ENCODE results near the gene RAPGEF5.

RAPGEF5 gene

DNA sequence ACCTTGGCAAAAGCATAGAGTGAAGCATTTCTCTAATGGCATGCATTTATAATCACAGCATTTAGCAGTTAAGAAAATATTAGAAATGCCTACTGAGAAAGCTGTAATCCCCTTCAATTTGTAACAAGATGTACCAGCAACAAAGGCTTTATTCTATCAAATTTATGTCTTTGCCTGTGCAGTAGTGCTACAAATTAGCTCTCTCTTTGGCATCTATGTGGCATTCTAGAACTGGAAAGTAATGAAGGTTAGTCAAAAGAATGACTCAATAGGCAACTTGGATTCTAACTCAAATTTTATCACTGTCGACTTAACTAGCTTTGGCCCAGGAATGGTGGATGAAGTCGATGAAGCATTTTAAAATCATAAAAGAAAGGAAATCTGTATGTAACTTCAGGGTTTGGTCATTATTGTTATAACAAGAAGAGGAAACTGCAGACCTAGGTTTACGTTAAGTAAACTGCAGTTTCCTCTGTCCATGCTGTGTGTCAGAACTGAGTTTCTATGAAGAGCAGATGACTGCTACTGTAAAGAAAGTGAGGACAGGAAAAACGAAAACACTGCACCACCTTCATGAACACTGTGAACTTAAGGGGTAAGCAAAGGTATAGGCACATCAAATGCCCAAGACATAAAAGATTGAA lies 140.0 kb downstream of the RAPGEF5 start:
- no peak for DNase-seq (ENCODE audit: low spot score)

DNA sequence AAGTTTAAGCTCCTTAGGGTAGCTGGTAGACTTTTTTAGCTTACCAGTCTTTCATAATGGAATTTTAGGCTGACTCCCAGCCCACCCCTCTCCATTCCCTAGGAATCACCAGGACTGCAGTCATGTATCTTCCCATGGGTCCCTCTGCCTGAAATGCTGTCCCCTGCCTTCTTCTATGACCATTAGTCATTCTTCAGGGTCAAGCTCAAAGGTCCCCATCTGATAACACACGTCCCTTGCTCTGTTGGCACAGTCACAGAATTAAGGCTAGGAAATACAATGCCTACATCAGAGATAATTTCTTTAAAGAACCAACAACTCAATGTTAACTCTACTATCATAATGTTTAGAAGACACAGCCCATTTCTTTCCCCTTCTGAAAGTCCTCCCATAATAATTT lies 140.6 kb downstream of the RAPGEF5 start:
- DNase-seq (ENCODE audit: low spot score): no peak

DNA sequence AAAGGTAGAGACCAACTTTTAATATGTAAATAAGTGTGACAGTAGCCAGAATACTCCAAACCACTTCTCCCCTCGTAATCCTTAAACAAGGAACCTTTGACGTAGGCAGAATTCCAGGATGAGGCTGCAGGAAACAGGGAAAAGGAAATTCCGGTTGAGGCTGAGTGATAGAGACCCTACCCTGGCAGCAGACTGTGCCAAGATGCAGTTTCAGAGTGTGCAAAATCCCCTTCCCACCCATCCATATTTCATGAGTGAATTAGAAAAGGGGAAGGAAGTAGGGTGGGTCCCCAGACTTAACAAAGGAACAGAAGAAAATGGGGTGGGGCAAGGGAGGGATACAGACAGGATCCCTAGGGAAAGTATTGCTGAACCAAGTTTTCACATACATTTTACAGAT lies 143.0 kb downstream of the RAPGEF5 start:
- no peak for DNase-seq (ENCODE audit: low spot score)

DNA sequence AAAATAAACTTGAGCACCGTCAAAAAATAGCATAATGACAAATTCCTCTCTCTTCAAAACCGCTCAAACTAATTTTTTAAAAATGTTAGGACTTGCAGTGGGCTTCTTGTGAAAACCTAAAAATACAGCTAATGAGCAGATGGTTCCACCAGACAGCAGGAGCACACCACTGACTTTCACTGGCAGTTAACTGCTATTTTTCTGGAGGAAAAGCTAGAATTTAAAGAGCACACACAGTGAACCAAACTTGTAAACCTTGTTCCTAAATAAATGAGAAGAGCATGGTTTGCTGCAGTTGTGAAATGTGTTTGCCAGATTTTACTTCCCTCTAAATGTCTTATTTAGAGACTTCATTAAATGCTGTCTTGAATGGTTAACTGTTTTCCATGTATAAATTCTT lies 143.9 kb downstream of the RAPGEF5 start:
- no peak for DNase-seq (ENCODE audit: low spot score)

DNA sequence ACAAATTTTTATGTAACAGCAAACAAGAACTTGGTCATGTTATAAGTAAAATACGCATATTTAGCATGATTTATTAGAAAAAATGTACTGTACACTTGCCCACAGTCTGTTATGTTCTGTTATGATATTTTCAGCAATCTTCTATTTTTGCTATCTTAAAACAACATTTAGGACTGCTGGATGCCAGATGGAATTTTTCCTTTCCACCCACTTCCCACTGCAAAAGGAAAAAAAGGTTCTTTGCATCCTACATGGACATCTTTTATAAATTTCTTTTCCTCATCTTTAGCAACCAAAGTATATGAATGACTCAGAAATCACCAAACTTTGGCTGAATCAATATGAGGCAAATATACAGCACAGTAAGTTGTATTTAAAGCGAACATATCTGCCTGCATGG lies 146.0 kb downstream of the RAPGEF5 start:
- no peak for DNase-seq (ENCODE audit: low spot score)

DNA sequence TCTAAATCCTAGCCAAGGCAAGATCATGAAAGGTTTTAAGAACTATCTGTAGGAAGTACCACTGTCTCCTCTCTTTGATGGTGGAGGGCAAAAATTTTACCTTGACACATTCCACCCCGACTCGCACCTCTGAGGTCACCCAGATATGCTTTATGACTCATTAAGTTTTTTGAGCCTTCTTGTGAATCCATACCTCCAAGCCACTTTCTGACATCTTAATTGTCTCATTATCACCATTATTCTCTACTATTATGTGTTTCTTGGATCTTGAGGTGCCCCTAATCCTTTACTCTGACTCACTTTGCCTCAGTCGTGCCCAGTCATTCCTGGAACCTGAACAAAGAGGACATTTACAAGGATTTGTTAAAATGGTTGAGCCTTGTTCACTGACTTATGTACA lies 146.6 kb downstream of the RAPGEF5 start:
- DNase-seq (ENCODE audit: low spot score): no peak

DNA sequence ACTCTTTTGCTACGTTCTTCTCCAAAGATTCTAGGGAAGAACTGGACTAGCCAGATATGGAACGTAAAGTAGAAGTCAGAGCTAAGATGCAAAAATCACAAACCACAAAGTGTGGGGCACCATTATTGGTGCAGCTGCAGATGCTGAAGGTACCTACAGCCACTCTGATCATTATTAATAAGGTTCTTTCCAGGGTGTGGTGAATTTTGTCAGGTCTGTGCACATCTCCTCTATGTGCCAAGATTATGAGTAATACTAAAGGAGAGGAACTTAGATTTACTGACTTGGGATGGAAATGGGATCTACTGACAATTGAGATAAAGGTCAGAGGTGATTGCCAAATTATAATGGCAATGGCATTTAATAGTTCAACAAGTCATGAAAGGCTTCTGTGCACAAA lies 148.2 kb downstream of the RAPGEF5 start:
- no peak for DNase-seq (ENCODE audit: low spot score)

DNA sequence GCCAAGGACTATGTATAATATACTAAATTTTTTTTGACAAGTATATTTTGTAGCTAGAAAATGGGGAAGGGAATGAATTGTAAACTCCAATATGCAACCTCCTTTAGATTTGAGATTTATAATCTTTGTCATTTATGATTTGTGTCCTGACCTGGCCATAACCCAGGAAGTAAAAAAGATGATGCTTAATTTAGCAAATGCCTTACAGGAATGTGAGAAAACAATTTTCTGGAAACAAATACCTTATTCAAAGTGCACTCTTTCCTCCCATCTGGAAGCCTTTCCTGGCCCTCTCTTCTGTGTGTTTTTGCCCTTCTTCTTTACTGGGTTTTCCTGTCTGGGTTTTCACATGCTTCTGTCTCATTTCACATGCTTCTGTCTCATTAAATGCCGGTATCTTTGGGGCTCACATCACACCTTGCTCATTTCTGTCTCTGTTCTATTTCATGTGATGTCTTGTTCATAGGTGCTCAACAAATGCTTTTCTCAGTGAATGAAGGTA lies 149.2 kb downstream of the RAPGEF5 start:
- DNase-seq (ENCODE audit: low spot score): no peak

DNA sequence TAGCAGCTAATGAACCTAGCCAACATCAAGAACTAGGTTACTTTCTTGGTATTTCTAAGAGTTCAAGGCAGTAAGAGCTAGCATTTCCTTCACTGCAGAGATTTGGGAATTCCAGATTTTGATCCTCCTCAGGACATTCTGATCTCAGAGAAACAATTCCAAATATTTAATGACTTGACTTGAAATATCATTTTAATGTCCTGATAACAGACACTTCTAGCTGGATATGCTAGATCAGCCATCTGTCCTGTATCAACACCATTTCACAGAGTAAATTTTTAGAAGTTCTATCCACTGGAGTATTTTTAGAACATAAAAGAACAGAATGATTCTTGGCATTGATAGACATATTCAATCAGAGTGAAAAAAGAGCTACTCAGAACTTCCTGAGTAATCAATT lies 151.3 kb downstream of the RAPGEF5 start:
- DNase-seq (ENCODE audit: low spot score): no peak

DNA sequence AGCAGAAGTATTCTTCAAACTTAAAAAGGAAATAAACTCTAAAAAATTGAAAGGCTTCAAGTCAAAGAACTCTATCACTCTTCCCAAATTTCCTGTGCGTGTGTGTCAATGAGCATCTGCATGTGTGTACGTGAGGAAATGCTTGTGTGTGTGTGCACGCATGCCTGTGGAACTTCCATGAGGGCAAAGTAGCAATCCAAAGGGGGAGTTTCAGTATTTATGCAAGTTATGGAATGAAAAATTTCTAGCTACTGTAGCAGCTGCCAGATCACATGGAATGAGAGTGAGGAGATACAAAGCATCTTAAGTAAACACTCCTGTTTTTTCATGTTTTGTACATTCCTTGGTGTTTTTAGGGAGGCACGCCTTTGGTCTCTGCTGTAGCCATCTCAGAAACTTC lies 152.6 kb downstream of the RAPGEF5 start:
- no peak for DNase-seq (ENCODE audit: low spot score)

DNA sequence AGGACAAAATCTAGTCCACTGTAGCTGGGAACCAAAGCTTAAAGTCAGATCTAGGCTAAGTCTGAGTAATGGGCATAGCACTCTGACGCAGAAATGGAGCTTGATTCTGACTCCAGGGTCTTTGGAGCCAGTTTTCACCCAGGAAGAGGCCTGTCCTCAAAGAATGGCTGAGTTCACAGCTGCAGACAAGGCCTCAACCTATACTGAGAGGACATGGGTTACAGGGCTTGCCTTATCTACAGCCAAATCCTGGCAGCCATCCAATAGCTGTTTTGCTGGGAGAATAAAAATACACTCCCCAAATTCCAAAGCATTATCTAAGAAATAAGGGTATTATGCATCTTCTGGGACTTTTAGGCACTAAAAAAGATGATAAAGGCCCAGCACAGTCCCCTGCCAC lies 154.8 kb downstream of the RAPGEF5 start:
- no peak for DNase-seq (ENCODE audit: low spot score)

DNA sequence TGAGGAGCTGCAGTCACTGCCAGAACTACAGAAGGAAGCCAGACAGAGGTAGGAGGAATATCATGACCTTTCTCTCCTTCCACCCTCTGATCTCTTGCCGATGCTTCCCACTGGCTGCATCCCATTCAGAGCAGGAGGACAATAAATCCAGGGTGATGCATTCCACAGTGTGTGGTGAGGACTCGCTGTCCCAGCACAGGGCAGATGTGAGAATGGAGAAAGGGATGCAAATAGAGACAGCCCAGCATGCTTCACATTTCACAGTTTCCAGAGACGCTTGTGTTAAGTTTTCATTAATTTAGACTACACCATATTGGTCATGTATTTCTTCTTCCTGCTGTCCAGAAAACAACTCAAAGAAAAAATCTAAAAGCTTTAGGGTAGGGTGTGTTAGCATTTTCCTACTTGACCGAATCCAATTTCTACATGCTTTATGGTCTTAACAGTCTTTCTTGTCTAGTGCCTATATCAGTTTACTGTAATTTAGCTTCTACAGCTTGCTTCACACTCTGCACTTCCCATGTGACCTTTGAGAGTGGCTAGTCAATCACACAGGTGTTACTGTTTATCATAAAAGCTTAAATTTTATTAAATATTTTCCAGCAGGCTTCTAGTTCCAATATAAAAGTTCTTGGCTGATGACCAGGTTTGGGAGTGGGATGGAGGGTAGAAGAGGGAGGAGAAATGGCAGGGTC lies 155.6 kb downstream of the RAPGEF5 start:
- DNase-seq (ENCODE audit: low spot score): no peak

DNA sequence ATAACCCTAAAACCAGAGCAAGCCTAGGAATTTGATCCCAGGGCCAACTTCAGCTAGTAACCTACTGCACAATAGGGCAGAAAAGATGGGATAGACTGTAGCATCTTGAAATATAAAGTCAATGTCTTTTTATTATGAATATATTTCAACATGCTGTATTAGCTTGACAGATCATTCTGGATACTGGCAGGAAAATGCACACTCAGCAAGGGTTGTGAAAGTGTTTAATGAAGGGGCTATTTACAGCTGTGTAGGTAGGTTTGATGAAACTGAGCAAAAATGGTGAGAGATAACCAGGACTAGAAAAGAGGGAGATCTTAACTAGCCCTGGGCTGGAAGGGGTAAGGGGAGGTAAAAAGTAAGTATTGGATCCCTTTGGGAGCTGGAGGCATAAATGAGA lies 156.2 kb downstream of the RAPGEF5 start:
- DNase-seq (ENCODE audit: low spot score): no peak

DNA sequence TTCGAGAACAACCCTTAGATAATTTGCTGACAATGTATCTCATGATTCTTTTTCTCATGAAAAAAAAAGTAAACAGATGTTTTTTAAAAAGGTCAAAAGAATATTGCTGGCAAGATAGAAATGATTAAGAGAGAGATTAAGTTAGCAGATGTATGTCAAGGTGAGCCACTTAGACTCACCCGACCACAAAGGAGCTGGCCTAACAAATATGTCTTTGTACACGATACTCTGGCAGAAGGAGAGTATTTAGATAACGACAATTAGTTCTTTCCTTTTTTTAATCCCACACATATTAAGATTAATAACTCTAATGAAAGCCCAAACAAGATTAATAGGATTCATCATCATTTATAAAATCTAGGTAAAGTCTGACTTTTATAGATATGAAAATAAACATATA lies 156.7 kb downstream of the RAPGEF5 start:
- no peak for DNase-seq (ENCODE audit: low spot score)

DNA sequence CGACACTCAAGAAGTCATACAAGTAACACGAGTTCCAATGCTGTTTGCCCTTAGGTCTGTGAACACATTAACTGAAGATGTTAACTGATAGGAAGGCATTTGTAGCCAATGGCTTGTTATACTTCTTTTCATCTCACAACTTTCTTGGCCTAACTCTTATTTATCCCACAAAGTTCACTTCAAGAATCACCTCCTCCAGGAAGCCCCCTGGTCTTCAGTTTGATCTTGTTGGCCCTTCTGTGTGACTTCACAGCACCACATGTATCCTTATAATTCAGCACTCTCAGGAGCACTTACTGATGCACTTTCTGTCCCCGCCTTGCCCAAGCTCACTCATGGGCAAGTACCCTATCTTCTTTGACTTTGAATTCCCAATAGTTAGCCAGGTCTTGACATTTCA lies 159.6 kb downstream of the RAPGEF5 start:
- no peak for DNase-seq (ENCODE audit: low spot score)

DNA sequence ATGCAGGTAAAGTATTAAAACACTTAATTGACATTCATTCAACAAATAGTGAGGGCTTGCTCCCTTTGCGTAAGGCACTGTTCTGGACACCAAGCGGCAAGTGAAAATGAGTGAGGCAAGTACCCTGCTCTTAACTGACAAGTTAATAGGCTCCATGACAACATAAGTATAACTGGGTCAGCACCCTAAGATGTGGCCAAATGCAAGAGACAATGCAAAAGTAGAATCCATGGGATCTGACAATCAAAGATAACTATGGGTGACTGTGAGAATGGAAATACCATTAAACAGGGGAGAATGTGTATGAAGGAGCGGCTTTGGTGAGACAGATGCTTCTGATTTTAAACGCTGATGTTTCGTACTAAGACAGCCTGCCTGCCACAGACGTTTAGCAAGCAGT lies 160.5 kb downstream of the RAPGEF5 start:
- no peak for DNase-seq (ENCODE audit: low spot score)

DNA sequence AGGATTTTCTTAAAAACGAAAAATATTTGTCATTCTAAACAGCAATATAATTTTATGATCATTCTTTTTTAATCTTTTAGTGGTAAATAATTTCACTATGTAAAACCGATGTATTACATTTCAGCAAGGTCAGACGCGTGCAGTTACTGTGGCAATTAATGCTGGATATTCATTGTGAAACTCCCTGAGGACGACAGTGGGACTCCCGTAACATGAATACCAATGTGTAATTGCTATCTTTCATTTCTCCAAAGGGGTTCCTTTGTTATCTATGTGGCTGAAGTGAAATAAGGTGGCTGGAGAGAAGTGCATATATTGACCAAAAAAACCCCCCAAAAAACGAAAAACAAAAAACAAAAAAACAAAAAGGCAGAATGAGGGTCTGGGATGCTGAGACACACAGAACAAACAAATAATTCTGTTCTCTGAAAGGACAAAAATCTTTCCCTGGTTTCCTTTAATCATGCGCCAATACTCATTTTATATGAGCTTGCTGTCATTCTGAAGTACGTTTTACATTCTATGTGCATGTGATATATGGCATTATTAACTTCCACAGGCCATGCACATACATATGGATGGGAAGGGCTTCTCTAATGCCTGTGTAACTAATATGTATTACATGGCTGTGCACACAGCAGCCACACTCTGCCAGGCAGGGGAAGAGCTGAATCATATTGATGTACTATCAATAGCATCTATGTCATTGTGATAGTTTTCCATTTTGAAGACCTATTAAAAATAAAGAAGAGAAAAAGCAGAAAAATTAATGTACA lies 161.4 kb downstream of the RAPGEF5 start:
- no peak for DNase-seq (ENCODE audit: low spot score)

DNA sequence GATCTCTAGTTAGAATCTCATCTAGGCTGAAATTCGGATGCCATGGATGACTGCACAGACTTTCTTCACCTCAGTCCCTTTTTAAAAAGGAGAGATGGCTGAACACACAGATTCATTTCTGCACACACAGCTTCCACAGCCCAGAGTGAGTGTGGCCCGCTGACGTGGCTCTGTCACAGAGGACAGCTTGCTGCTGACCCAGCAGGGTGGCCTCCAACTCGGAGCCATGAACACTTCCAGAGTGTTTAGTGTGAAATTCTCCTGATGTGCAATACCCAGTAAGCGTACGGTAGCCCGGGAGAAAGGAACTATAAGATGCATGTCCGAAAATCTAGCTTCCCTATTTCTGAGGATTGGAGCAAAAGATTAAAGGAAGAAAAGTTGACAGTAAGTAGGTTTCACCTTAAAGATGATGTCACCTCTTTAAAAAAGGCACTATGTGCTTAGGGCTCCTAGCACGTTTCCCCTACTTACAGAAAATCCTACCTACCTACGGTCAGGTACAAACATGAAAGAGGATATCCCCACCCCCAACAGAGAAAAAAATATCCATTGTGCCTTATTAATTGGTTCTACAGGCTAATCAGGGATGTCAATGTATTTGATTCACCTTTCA lies 162.2 kb downstream of the RAPGEF5 start:
- DNase-seq (ENCODE audit: low spot score): no peak

DNA sequence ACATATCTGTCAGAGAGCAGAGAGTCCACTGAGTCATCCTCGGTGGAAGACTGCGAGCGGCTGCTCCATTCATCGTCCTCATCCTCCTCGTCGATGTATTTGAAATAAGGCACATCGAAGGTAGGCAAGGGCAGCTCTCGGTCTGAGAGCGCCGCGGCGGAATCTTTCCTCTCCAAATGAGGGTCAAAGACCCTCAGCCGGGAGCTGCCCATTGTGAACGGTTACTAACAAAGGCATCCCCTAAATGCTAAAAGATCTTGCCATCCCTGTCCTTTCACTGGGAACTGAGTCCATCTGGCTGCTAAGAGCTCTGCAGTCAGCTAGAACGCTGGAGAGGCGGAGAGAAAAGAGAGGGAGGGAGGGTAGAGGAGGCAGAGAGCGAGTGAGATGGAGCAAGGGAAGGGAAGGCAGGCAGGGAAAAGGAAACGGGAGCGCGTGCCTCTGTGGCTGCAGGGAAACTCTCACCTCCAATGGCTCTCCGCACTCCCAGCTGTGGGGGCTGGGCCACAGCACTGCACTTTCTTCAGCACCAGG lies 163.4 kb downstream of the RAPGEF5 start:
- DNase-seq (ENCODE audit: low spot score): no peak

DNA sequence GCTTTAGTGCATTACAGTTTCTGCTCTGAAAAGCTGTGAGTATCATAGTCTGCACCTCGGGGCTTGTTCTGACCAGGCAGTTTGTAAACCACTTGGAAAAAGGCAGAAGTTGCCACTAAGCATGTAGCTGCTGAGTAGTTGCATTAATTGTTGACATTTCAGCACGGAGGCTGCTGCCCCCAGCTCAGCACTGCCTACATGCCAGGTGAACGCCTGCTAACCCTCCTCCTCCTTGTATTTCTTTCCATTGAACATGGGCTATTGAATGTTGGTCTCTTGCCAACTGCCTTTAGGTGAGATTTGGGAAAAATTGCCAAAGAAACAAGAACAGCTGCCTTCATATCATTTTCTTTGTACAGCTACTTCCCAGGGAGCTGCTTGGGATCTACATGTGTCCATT lies 164.2 kb downstream of the RAPGEF5 start:
- DNase-seq (ENCODE audit: low spot score): no peak

DNA sequence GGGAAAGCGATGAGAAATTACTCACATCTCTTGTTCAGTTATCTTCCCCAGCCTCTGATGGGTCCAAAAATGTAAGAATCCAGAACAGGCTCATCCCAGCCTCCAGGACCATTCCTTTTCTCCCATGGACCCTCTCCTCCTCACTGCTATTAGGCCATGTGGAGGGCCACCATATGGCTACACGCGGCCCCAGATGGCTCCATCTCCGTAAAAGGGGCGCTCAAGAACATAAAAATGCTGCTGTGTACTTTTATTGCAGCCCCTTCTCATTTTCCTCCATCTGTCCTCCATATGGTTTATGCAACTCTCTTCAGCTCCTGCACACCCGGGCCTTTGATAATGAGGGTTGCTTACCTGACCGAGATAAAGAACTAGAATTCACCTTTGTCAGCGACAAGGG lies 166.2 kb downstream of the RAPGEF5 start:
- DNase-seq (ENCODE audit: low spot score): no peak

DNA sequence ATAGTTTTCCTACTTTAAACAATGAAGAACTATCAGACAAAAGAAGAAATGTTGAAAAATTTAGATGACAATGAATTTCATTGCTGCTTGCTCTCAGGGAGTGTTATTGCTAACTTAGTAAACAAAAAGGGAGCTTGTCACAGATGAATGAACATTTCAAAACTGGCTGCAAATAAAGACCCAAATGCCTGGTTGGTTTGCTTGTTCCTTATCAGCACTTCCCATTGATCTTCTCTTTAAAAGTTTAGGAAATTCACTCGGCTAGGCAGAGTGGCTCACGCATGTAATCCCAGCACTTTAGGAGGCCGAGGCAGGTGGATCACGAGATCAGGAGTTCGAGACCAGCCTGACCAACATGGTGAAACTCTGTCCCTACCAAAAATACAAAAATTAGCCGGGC lies 167.2 kb downstream of the RAPGEF5 start:
- no peak for DNase-seq (ENCODE audit: low spot score)

DNA sequence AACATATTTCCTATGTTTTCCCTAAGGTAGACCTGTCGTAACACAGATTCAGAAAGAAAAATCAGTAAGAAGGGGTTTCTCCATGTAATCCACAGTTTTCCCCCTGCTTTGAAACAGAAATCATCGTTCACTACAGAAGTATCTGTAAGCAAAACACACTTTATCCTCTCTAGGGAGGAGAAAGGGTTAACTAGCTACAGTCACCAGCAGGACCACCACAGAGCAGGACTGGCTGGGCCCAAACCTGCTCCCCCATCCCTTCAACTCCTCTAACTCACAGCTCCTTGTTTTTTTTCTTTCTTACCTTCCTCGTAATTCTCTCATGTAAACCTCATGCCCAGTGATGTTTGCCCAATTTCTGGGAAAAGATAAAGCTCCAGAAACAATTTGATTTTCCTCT lies 167.7 kb downstream of the RAPGEF5 start:
- no peak for DNase-seq (ENCODE audit: low spot score)
